ENCODE measurements around the gene HERPUD2.

HERPUD2 gene

DNA sequence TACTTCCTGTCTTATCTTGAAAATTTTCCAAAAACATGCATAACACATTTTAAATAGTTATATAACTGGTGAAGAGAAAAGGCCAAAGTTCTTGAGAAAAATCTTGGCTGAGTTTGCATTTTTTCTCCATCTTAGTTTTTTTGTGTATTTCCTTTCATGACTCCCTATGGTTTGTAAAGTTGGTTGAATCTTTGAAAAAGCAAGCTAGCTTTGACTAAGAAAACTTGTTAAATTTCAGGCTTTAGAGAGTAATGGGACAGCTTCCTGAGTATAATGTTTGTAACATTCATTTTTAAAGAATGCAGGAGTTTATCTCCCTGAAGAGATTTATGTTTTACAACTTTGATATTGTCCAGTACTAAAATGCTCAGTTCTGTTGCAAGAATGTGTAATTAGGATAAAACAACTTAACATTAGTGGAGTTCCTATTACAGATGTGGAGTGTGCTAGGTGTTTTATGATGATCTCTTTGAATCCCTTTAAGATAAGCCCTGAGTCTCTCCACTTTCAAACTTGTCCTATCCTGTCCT, 11.1 kb upstream of the HERPUD2 start:
- Histone ChIP-seq H4K20me1 (ENCODE audit: low read depth, low read length) (no peaks in the 10 kb centered on the region), H3K27me3 (ENCODE audit: low read length) (no peaks in the 10 kb centered on the region), H3K27ac (ENCODE audit: low read depth, low read length) (no peak overlapping the region), H2AFZ (ENCODE audit: low read depth, low read length, severe bottlenecking) (no peak overlapping the region), H3K79me2 (ENCODE audit: insufficient read depth, low read length) (no peaks in the 10 kb centered on the region), H3K4me2 (ENCODE audit: low read depth, low read length, poor library complexity, severe bottlenecking) (no peak overlapping the region), H3K36me3 (ENCODE audit: low read length) (no peaks in the 10 kb centered on the region), H3K4me3 (ENCODE audit: insufficient read depth, low read length, poor library complexity, severe bottlenecking) (no peak overlapping the region), H3F3A (ENCODE audit: insufficient read depth) (no peaks in the 10 kb centered on the region), H3K9me2 (replicated peaks; ENCODE audit: insufficient read depth, low read length) (no peaks in the 10 kb centered on the region), H3K9me3 (ENCODE audit: insufficient read depth, low read length) (no peaks in the 10 kb centered on the region), H3K9ac (ENCODE audit: low read length) (no peak overlapping the region)
- TF ChIP-seq EZH2phosphoT487 (conservative IDR thresholded peaks at IDR 0.05; ENCODE audit: low read length), result no peak

DNA sequence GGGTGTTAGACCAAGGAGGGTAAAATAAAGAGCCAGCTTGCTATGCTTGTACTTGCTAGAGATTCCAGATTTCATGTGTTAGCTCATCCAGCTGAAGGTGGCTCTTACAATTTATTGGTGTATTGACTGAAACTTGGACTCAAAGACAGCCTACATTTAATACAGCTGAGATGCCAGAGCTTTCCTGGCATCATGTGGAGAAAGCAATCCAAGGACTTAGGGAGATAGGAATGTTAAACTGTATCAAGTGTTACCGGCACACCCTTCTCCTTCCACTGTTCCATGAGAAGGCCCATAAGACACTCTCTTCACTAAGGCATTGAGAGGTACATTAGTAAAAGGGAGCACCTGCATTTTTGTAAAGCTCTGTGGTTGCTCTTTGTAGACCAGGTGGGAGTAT, 9.3 kb upstream of the HERPUD2 start:
- no peaks in the 10 kb centered on the region for H3K27me3 ChIP-seq (ENCODE audit: low read length)

GRCh38 chr7:35702541-35702940, 7.6 kb upstream of the HERPUD2 start:
- H3K9me2 ChIP-seq (replicated peaks; ENCODE audit: insufficient read depth, low read length), result no peaks in the 10 kb centered on the region
- no peak overlapping the region for H2AFZ ChIP-seq (ENCODE audit: low read depth, low read length, severe bottlenecking)
- H3K27ac ChIP-seq (ENCODE audit: low read depth, low read length), result no peak overlapping the region
- H3K36me3 ChIP-seq (ENCODE audit: low read length), result no peaks in the 10 kb centered on the region
- TF ChIP-seq, protein P1, sequence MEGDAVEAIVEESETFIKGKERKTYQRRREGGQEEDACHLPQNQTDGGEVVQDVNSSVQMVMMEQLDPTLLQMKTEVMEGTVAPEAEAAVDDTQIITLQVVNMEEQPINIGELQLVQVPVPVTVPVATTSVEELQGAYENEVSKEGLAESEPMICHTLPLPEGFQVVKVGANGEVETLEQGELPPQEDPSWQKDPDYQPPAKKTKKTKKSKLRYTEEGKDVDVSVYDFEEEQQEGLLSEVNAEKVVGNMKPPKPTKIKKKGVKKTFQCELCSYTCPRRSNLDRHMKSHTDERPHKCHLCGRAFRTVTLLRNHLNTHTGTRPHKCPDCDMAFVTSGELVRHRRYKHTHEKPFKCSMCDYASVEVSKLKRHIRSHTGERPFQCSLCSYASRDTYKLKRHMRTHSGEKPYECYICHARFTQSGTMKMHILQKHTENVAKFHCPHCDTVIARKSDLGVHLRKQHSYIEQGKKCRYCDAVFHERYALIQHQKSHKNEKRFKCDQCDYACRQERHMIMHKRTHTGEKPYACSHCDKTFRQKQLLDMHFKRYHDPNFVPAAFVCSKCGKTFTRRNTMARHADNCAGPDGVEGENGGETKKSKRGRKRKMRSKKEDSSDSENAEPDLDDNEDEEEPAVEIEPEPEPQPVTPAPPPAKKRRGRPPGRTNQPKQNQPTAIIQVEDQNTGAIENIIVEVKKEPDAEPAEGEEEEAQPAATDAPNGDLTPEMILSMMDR (IDR thresholded peaks at IDR 0.05; ENCODE audit: insufficient read depth, low read length, poor library complexity, severe bottlenecking), result no peak
- TF ChIP-seq EZH2phosphoT487 (conservative IDR thresholded peaks at IDR 0.05; ENCODE audit: low read length), result no peak
- H3K9ac ChIP-seq (ENCODE audit: low read length), result no peak overlapping the region
- no peaks in the 10 kb centered on the region for H3K79me2 ChIP-seq (ENCODE audit: insufficient read depth, low read length)
- no peak overlapping the region for H3K4me3 ChIP-seq (ENCODE audit: insufficient read depth, low read length, poor library complexity, severe bottlenecking)
- H3K9me3 ChIP-seq (ENCODE audit: insufficient read depth, low read length), result no peaks in the 10 kb centered on the region
- no peaks in the 10 kb centered on the region for H4K20me1 ChIP-seq (ENCODE audit: low read depth, low read length)
- no peaks in the 10 kb centered on the region for H3K27me3 ChIP-seq (ENCODE audit: low read length)
- H3F3A ChIP-seq (ENCODE audit: insufficient read depth), result no peaks in the 10 kb centered on the region
- H3K4me2 ChIP-seq (ENCODE audit: low read depth, low read length, poor library complexity, severe bottlenecking), result no peak overlapping the region

More for the DNA sequence above, 9.3 kb upstream of the HERPUD2 start:
- no peak overlapping the region for H3K27ac ChIP-seq (ENCODE audit: low read depth, low read length)
- no peaks in the 10 kb centered on the region for H3K9me3 ChIP-seq (ENCODE audit: insufficient read depth, low read length)
- TF ChIP-seq EZH2phosphoT487 (conservative IDR thresholded peaks at IDR 0.05; ENCODE audit: low read length), result no peak
- TF ChIP-seq, protein P1 (IDR thresholded peaks at IDR 0.05; ENCODE audit: insufficient read depth, low read length, poor library complexity, severe bottlenecking), result no peak
- no peak overlapping the region for H3K9ac ChIP-seq (ENCODE audit: low read length)
- no peak overlapping the region for H3K4me2 ChIP-seq (ENCODE audit: low read depth, low read length, poor library complexity, severe bottlenecking)
- no peak overlapping the region for H2AFZ ChIP-seq (ENCODE audit: low read depth, low read length, severe bottlenecking)
- no peaks in the 10 kb centered on the region for H3K36me3 ChIP-seq (ENCODE audit: low read length)
- H3F3A ChIP-seq (ENCODE audit: insufficient read depth), result no peaks in the 10 kb centered on the region
- H4K20me1 ChIP-seq (ENCODE audit: low read depth, low read length), result no peaks in the 10 kb centered on the region
- H3K79me2 ChIP-seq (ENCODE audit: insufficient read depth, low read length), result no peaks in the 10 kb centered on the region
- H3K4me3 ChIP-seq (ENCODE audit: insufficient read depth, low read length, poor library complexity, severe bottlenecking), result no peak overlapping the region
- H3K9me2 ChIP-seq (replicated peaks; ENCODE audit: insufficient read depth, low read length), result no peaks in the 10 kb centered on the region

DNA sequence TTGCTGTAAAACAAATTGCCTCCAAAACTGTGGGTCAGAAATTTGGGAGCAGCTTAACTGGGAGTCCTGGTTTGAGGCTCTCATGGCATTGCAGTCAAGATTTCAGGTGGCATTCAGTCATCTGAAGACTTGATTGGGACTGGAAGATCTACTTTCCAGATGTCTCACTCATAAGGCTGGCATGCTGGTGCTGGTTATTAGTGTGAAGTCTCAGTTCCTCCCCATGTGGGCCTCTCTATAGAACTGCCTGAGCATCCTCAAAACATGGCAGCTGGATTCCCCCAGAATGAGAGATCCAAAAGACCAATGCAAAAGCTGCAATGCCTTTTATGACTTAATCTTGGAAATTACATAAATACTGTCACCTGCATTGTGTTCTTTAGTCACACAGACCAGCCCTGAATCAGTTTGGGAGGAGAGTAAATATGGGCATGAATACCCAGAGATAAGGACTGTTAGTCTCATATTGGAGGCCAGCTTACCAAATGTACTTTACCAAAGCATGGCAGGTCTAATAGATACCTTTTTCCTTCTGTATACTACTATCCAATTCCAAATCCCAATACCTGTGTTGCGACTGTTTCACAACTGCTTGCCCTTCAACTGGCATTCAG, 6.5 kb upstream of the HERPUD2 start:
- no peak overlapping the region for H2AFZ ChIP-seq (ENCODE audit: low read depth, low read length, severe bottlenecking)
- H3F3A ChIP-seq (ENCODE audit: insufficient read depth), result no peaks in the 10 kb centered on the region
- no peak overlapping the region for H3K27ac ChIP-seq (ENCODE audit: low read depth, low read length)
- H3K9me3 ChIP-seq (ENCODE audit: insufficient read depth, low read length), result no peaks in the 10 kb centered on the region
- no peaks in the 10 kb centered on the region for H4K20me1 ChIP-seq (ENCODE audit: low read depth, low read length)
- no peak overlapping the region for H3K9ac ChIP-seq (ENCODE audit: low read length)
- no peak overlapping the region for H3K4me2 ChIP-seq (ENCODE audit: low read depth, low read length, poor library complexity, severe bottlenecking)
- no peaks in the 10 kb centered on the region for H3K36me3 ChIP-seq (ENCODE audit: low read length)
- H3K79me2 ChIP-seq (ENCODE audit: insufficient read depth, low read length), result no peaks in the 10 kb centered on the region
- TF ChIP-seq, protein P1 (IDR thresholded peaks at IDR 0.05; ENCODE audit: insufficient read depth, low read length, poor library complexity, severe bottlenecking), result no peak
- no peak for TF ChIP-seq EZH2phosphoT487 (conservative IDR thresholded peaks at IDR 0.05; ENCODE audit: low read length)
- no peaks in the 10 kb centered on the region for H3K27me3 ChIP-seq (ENCODE audit: low read length)
- no peak overlapping the region for H3K4me3 ChIP-seq (ENCODE audit: insufficient read depth, low read length, poor library complexity, severe bottlenecking)
- H3K9me2 ChIP-seq (replicated peaks; ENCODE audit: insufficient read depth, low read length), result no peaks in the 10 kb centered on the region
